Naive thymus-derived CD4-positive, alpha-beta T cell (primary cell): ENCODE results near the gene TMEM30A. TPM values are rescaled to one million over a fixed set of nuclear protein-coding genes. Genes with fewer than 3 reads are reported as not detected.

Experiments
- ATAC-seq: fragments of 150-1000 bp; cut with Tn5 transposase; 2 replicates; pipeline ENCODE4 v1.10.0; 2021; ENCODE audit warnings: mild to moderate bottlenecking, moderate library complexity
- CTCF ChIA-PET: fragments of 350-600 bp; sonication (Branson Sonifier 250); formaldehyde crosslinking; loops from one replicate; lab custom pipeline; 2021; ENCODE audit warnings: antibody characterized with exemption; lab: Charles Lee
- POLR2A ChIA-PET: fragments of 350-600 bp; sonication (Branson Sonifier 250); formaldehyde crosslinking; loops from one replicate; lab custom pipeline; 2021; ENCODE audit warnings: antibody characterized with exemption, inconsistent platforms; lab: Charles Lee
- DNase-seq, 9 donors: peaks; one replicate each; pipeline versions ENCODE4 v3.0.0 to v3.0.0-alpha.2; 2020 to 2022; ENCODE audit warnings: mixed read lengths in 1 of 9
- H3K27ac ChIP-seq: one replicate; pipeline ENCODE4 v1.7.0; 2013; ENCODE audit warnings: mild to moderate bottlenecking, low read depth, low read length, moderate library complexity
- H3K27me3 ChIP-seq, 2 donors: one replicate each; pipeline ENCODE4 v1.7.0; 2013; ENCODE audit warnings: low read length in 2 of 2, mild to moderate bottlenecking in 2 of 2, moderate library complexity in 2 of 2; ENCODE audit not compliant: control insufficient read depth in 2 of 2, insufficient read depth in 2 of 2
- H3K36me3 ChIP-seq, 3 experiments: 1 replicate in 2 of 3; 2 replicates in 1 of 3; pipeline ENCODE4 v1.7.0; 2013; ENCODE audit warnings: low read length in 3 of 3, mild to moderate bottlenecking in 3 of 3, moderate library complexity in 1 of 3; ENCODE audit not compliant: insufficient read depth in 3 of 3, control insufficient read depth in 2 of 3
- H3K4me1 ChIP-seq, 2 donors: one replicate each; pipeline ENCODE4 v1.7.0; 2013; ENCODE audit warnings: low read length in 2 of 2, mild to moderate bottlenecking in 2 of 2, moderate library complexity in 1 of 2; ENCODE audit not compliant: control insufficient read depth in 2 of 2, insufficient read depth in 2 of 2
- H3K4me3 ChIP-seq: 2 replicates; pipeline ENCODE4 v1.7.0; 2013; ENCODE audit warnings: mild to moderate bottlenecking, low read length
- H3K9me3 ChIP-seq, 3 experiments: 1 replicate in 2 of 3; 2 replicates in 1 of 3; pipeline ENCODE4 v1.7.0; 2013; ENCODE audit warnings: low read length in 3 of 3; ENCODE audit not compliant: control insufficient read depth in 2 of 3
- H3K27ac Mint-ChIP-seq, 9 donors: one replicate each; pipeline ENCODE4 v1.8.0; 2020 to 2022; ENCODE audit warnings: mixed read lengths in 9 of 9, mild to moderate bottlenecking in 8 of 9, moderate library complexity in 5 of 9, inconsistent platforms in 2 of 9
- H3K27me3 Mint-ChIP-seq, 5 donors: one replicate each; pipeline ENCODE4 v1.8.0; 2021 to 2022; ENCODE audit warnings: mixed read lengths in 5 of 5, mild to moderate bottlenecking in 1 of 5
- H3K36me3 Mint-ChIP-seq, 5 donors: one replicate each; pipeline ENCODE4 v1.8.0; 2020 to 2022; ENCODE audit warnings: mixed read lengths in 5 of 5, mild to moderate bottlenecking in 3 of 5, inconsistent platforms in 1 of 5
- H3K4me1 Mint-ChIP-seq, 7 donors: one replicate each; pipeline ENCODE4 v1.8.0; 2020 to 2022; ENCODE audit warnings: mixed read lengths in 7 of 7, mild to moderate bottlenecking in 3 of 7, inconsistent platforms in 1 of 7
- H3K4me3 Mint-ChIP-seq, 10 donors: one replicate each; pipeline ENCODE4 v1.8.0; 2020 to 2022; ENCODE audit warnings: mild to moderate bottlenecking in 10 of 10, mixed read lengths in 10 of 10, moderate library complexity in 6 of 10, inconsistent platforms in 2 of 10
- H3K9me3 Mint-ChIP-seq, 11 donors: one replicate each; pipeline ENCODE4 v1.8.0; 2020 to 2022; ENCODE audit warnings: mixed read lengths in 11 of 11, mild to moderate bottlenecking in 4 of 11, inconsistent platforms in 1 of 11, moderate library complexity in 1 of 11
- intact Hi-C, 2 donors: fragments of 100-400 bp; cut with micrococcal nuclease; formaldehyde crosslinking; loops; one replicate each; pipeline ENCODE4 v1.15.1; 2023
- polyA plus RNA-seq, 2 donors: library from polyadenylated mRNA; unstranded; fragments of 300-500 nt; fragmentation: Illumina TruSeq; gene quantifications; one replicate each; pipeline ENCODE4 v1.2.3, GENCODE V29; 2021
- total RNA-seq, 6 experiments: library from RNA in 5 of 6; stranded (reverse) in 5 of 6; gene quantifications; 1 replicate in 5 of 6; 2 replicates in 1 of 6; pipeline ENCODE4 v1.2.3 and lab custom pipeline; 2021 to 2026

The TMEM30A gene
- total and polyA plus RNA-seq, 7 experiments from 2014 or later = 26.7 to 91.4 (median 40.6) TPM

- Mint-ChIP-seq H3K27me3 (peaks cover 12 to 45% (median 36%) of the 10 kb centered on the region in 5 donors), H3K4me1 (peaks cover 0 to 3% (median 0%) of the 10 kb centered on the region in 7 donors), H3K9me3 (no peaks in the 10 kb centered on the region), H3K27ac (no peak overlapping the region), H3K4me3 (no peak overlapping the region), H3K36me3 (no peaks in the 10 kb centered on the region)
- ChIA-PET POLR2A (interaction anchor here (0.6 kb wide), 2 partner anchors 17 to 1483 kb away, joined by 3 to 8 read pairs; no protein-coding TSS in a partner anchor), CTCF (interaction anchor here (2.5 kb wide), 1 partner anchor 11 kb away, joined by 13 read pairs; no protein-coding TSS in a partner anchor)
- H3K27ac ChIP-seq = no peak overlapping the region
- H3K27me3 ChIP-seq = peaks cover 0 to 2% of the 10 kb centered on the region in 2 donors
- DNase-seq = no peak
- H3K9me3 ChIP-seq = no peaks in the 10 kb centered on the region
- no peaks in the 10 kb centered on the region for H3K4me1 ChIP-seq
- H3K4me3 ChIP-seq = no peak overlapping the region
- ATAC-seq = no peak
- no peaks in the 10 kb centered on the region for H3K36me3 ChIP-seq
- intact Hi-C loops = no loop called here
Observed at GRCh38 chr6:75221116-75221515, 63.5 kb downstream of the TMEM30A start.

GRCh38 chr6:75220357-75220756, 64.2 kb downstream of the TMEM30A start:
- no peak for ATAC-seq
- POLR2A ChIA-PET = interaction anchor here (0.6 kb wide), 2 partner anchors 17 to 1483 kb away, joined by 3 to 8 read pairs; no protein-coding TSS in a partner anchor
- no peaks in the 10 kb centered on the region for H3K9me3 Mint-ChIP-seq
- no peak for DNase-seq
- no peaks in the 10 kb centered on the region for H3K9me3 ChIP-seq
- intact Hi-C loops = no loop called here
- no peaks in the 10 kb centered on the region for H3K36me3 ChIP-seq
- H3K4me1 Mint-ChIP-seq = peaks cover 0 to 3% (median 0%) of the 10 kb centered on the region in 7 donors
- no peak overlapping the region for H3K27ac Mint-ChIP-seq
- H3K27me3 Mint-ChIP-seq = peaks cover 18 to 51% (median 39%) of the 10 kb centered on the region in 5 donors
- no peak overlapping the region for H3K27ac ChIP-seq
- H3K4me3 ChIP-seq = no peak overlapping the region
- no peak overlapping the region for H3K4me3 Mint-ChIP-seq
- H3K36me3 Mint-ChIP-seq = no peaks in the 10 kb centered on the region
- H3K27me3 ChIP-seq = peaks cover 0 to 4% of the 10 kb centered on the region in 2 donors
- CTCF ChIA-PET = interaction anchor here (2.5 kb wide), 1 partner anchor 10 kb away, joined by 13 read pairs; no protein-coding TSS in a partner anchor
- no peaks in the 10 kb centered on the region for H3K4me1 ChIP-seq

GRCh38 chr6:75219263-75219662, 65.3 kb downstream of the TMEM30A start:
- peaks cover 18 to 47% (median 39%) of the 10 kb centered on the region in 5 donors for H3K27me3 Mint-ChIP-seq
- CTCF ChIA-PET = interaction anchor here (2.5 kb wide), 1 partner anchor 9 kb away, joined by 13 read pairs; no protein-coding TSS in a partner anchor
- no peak overlapping the region for H3K4me3 ChIP-seq

GRCh38 chr6:75217193-75217592, 67.4 kb downstream of the TMEM30A start:
- H3K9me3 ChIP-seq = no peaks in the 10 kb centered on the region
- intact Hi-C loops = no loop called here
- ChIA-PET CTCF (interaction anchor here (0.8 kb wide), 1 partner anchor 9 kb away, joined by 7 read pairs; no protein-coding TSS in a partner anchor), POLR2A (no interaction called here)
- peaks cover 20 to 42% (median 35%) of the 10 kb centered on the region in 5 donors for H3K27me3 Mint-ChIP-seq
- no peaks in the 10 kb centered on the region for H3K9me3 Mint-ChIP-seq
- H3K4me1 ChIP-seq = no peaks in the 10 kb centered on the region
- H3K36me3 Mint-ChIP-seq = no peaks in the 10 kb centered on the region
- H3K4me1 Mint-ChIP-seq = peaks cover 0 to 3% (median 0%) of the 10 kb centered on the region in 7 donors
- ATAC-seq = no peak
- H3K4me3 Mint-ChIP-seq = no peak overlapping the region
- H3K27me3 ChIP-seq = peaks cover 0 to 4% of the 10 kb centered on the region in 2 donors
- no peaks in the 10 kb centered on the region for H3K36me3 ChIP-seq
- DNase-seq = no peak
- no peak overlapping the region for H3K4me3 ChIP-seq
- no peak overlapping the region for H3K27ac Mint-ChIP-seq
- H3K27ac ChIP-seq = no peak overlapping the region

More at GRCh38 chr6:75219263-75219662, 65.3 kb downstream of the TMEM30A start:
- H3K36me3 ChIP-seq = no peaks in the 10 kb centered on the region
- peaks cover 0 to 4% of the 10 kb centered on the region in 2 donors for H3K27me3 ChIP-seq
- no peaks in the 10 kb centered on the region for H3K4me1 ChIP-seq
- POLR2A ChIA-PET = no interaction called here
- Mint-ChIP-seq H3K27ac (no peak overlapping the region), H3K4me1 (peaks cover 0 to 3% (median 0%) of the 10 kb centered on the region in 7 donors), H3K9me3 (no peaks in the 10 kb centered on the region), H3K36me3 (no peaks in the 10 kb centered on the region), H3K4me3 (no peak overlapping the region)
- intact Hi-C loops = no loop called here
- DNase-seq = no peak
- no peak overlapping the region for H3K27ac ChIP-seq
- H3K9me3 ChIP-seq = no peaks in the 10 kb centered on the region
- no peak for ATAC-seq

- peaks cover 26 to 45% (median 41%) of the 10 kb centered on the region in 5 donors for H3K27me3 Mint-ChIP-seq
- intact Hi-C loops = no loop called here
- Histone ChIP-seq H3K27me3 (peaks cover 0 to 4% of the 10 kb centered on the region in 2 donors), H3K4me3 (no peak overlapping the region), H3K9me3 (no peaks in the 10 kb centered on the region), H3K4me1 (no peaks in the 10 kb centered on the region), H3K27ac (no peak overlapping the region), H3K36me3 (no peaks in the 10 kb centered on the region)
- H3K27ac Mint-ChIP-seq = no peak overlapping the region
- no peak overlapping the region for H3K4me3 Mint-ChIP-seq
- no peak for DNase-seq
- no peaks in the 10 kb centered on the region for H3K36me3 Mint-ChIP-seq
- ChIA-PET CTCF (no interaction called here), POLR2A (no interaction called here)
- ATAC-seq = no peak
- peaks cover 0 to 5% (median 0%) of the 10 kb centered on the region in 7 donors for H3K4me1 Mint-ChIP-seq
- H3K9me3 Mint-ChIP-seq = no peaks in the 10 kb centered on the region
Observed at GRCh38 chr6:75215291-75215690, 69.3 kb downstream of the TMEM30A start.

GRCh38 chr6:75213732-75214131, 70.9 kb downstream of the TMEM30A start:
- POLR2A ChIA-PET = no interaction called here

More at GRCh38 chr6:75213732-75214131, 70.9 kb downstream of the TMEM30A start:
- CTCF ChIA-PET = interaction anchor here (0.6 to 0.8 kb wide), 2 partner anchors 107 to 1476 kb away, joined by 3 read pairs; no protein-coding TSS in a partner anchor
- Histone ChIP-seq H3K36me3 (no peaks in the 10 kb centered on the region), H3K4me3 (no peak overlapping the region), H3K27me3 (peaks cover 0 to 4% of the 10 kb centered on the region in 2 donors), H3K27ac (no peak overlapping the region), H3K9me3 (no peaks in the 10 kb centered on the region), H3K4me1 (peaks cover 1 to 4% of the 10 kb centered on the region in 2 donors)
- Mint-ChIP-seq H3K4me3 (no peak overlapping the region), H3K9me3 (no peaks in the 10 kb centered on the region), H3K36me3 (no peaks in the 10 kb centered on the region), H3K4me1 (peaks cover 5 to 10% (median 5%) of the 10 kb centered on the region in 7 donors), H3K27me3 (peaks cover 32 to 47% (median 40%) of the 10 kb centered on the region in 5 donors), H3K27ac (no peak overlapping the region)
- no peak for DNase-seq
- intact Hi-C loops = no loop called here
- no peak for ATAC-seq
